Osteocyte (in vitro differentiated cells): Measurements from ENCODE around the gene NCAPH2. TPM values are rescaled to one million over a fixed set of nuclear protein-coding genes. Genes with fewer than 3 reads are reported as not detected.

Source experiments
- DNase-seq: peaks from one replicate; pipeline ENCODE4 v3.0.0; 2021; ENCODE audit warnings: mixed read lengths; ENCODE audit not compliant: unreplicated experiment; ENCODE audit errors: extremely low spot score
- H3K27ac Mint-ChIP-seq: one replicate; pipeline ENCODE4 v1.8.0; 2021; ENCODE audit warnings: mild to moderate bottlenecking, mixed read lengths; ENCODE audit not compliant: unreplicated experiment
- H3K27me3 Mint-ChIP-seq: one replicate; pipeline ENCODE4 v1.8.0; 2021; ENCODE audit warnings: mixed read lengths; ENCODE audit not compliant: unreplicated experiment
- H3K36me3 Mint-ChIP-seq: one replicate; pipeline ENCODE4 v1.8.0; 2021; ENCODE audit warnings: mixed read lengths; ENCODE audit not compliant: unreplicated experiment
- H3K4me1 Mint-ChIP-seq: one replicate; pipeline ENCODE4 v1.8.0; 2021; ENCODE audit warnings: mixed read lengths; ENCODE audit not compliant: unreplicated experiment
- H3K4me3 Mint-ChIP-seq: one replicate; pipeline ENCODE4 v1.8.0; 2021; ENCODE audit warnings: mild to moderate bottlenecking, moderate library complexity, mixed read lengths; ENCODE audit not compliant: unreplicated experiment
- H3K9me3 Mint-ChIP-seq: one replicate; pipeline ENCODE4 v1.8.0; 2021; ENCODE audit warnings: mixed read lengths; ENCODE audit not compliant: unreplicated experiment
- CTCF ChIP-seq: fragments of 200-600 bp; sonication (generic); IDR thresholded peaks from 2 replicates; pipeline ENCODE4 v1.5.0; 2021; ENCODE audit warnings: antibody characterized with exemption, mild to moderate bottlenecking, moderate library complexity
- total RNA-seq: library from RNA; stranded (reverse); gene quantifications from 2 replicates; pipeline ENCODE4 v1.2.1, GENCODE V29; 2021

The NCAPH2 gene
- total RNA-seq, 1 donor from 2014 or later: 47.0 TPM

GRCh38 chr22:50461979-50462540, 46.0 kb upstream of the NCAPH2 start:
- no peaks in the 10 kb centered on the region for H3K27me3 Mint-ChIP-seq
- H3K36me3 Mint-ChIP-seq: peaks cover 36% of the 10 kb centered on the region
- no peaks in the 10 kb centered on the region for H3K9me3 Mint-ChIP-seq
- H3K4me1 Mint-ChIP-seq: no peaks in the 10 kb centered on the region
- no peak overlapping the region for H3K27ac Mint-ChIP-seq
- DNase-seq: no peak
- no peak for TF ChIP-seq CTCF
- H3K4me3 Mint-ChIP-seq: no peak overlapping the region

- no peaks in the 10 kb centered on the region for H3K27me3 Mint-ChIP-seq
- H3K36me3 Mint-ChIP-seq: peaks cover 30% of the 10 kb centered on the region
- DNase-seq: no peak
- no peaks in the 10 kb centered on the region for H3K4me1 Mint-ChIP-seq
- H3K4me3 Mint-ChIP-seq: no peak overlapping the region
- H3K9me3 Mint-ChIP-seq: no peaks in the 10 kb centered on the region
- no peak overlapping the region for H3K27ac Mint-ChIP-seq
- TF ChIP-seq CTCF: no peak
Observed at GRCh38 chr22:50463188-50463900, 44.7 kb upstream of the NCAPH2 start.

- Mint-ChIP-seq H3K4me3 (no peak overlapping the region), H3K27me3 (no peaks in the 10 kb centered on the region), H3K9me3 (no peaks in the 10 kb centered on the region), H3K36me3 (peaks cover 28% of the 10 kb centered on the region), H3K27ac (no peak overlapping the region), H3K4me1 (no peaks in the 10 kb centered on the region)
- no peak for TF ChIP-seq CTCF
- DNase-seq: no peak
Observed at GRCh38 chr22:50464451-50464850, 43.6 kb upstream of the NCAPH2 start.

GRCh38 chr22:50465066-50465930, 42.7 kb upstream of the NCAPH2 start:
- Mint-ChIP-seq H3K27ac (no peak overlapping the region), H3K9me3 (no peaks in the 10 kb centered on the region), H3K36me3 (peaks cover 28% of the 10 kb centered on the region), H3K4me3 (no peak overlapping the region), H3K4me1 (peaks cover 3% of the 10 kb centered on the region), H3K27me3 (no peaks in the 10 kb centered on the region)
- no peak for TF ChIP-seq CTCF
- no peak for DNase-seq

GRCh38 chr22:50467341-50467740, 40.7 kb upstream of the NCAPH2 start:
- H3K4me1 Mint-ChIP-seq: peaks cover 16% of the 10 kb centered on the region
- H3K36me3 Mint-ChIP-seq: peaks cover 23% of the 10 kb centered on the region
- TF ChIP-seq CTCF: no peak
- DNase-seq: no peak
- H3K4me3 Mint-ChIP-seq: no peak overlapping the region
- no peaks in the 10 kb centered on the region for H3K9me3 Mint-ChIP-seq
- no peak overlapping the region for H3K27ac Mint-ChIP-seq
- H3K27me3 Mint-ChIP-seq: no peaks in the 10 kb centered on the region
